Neural progenitor cell (in vitro differentiated cells): ENCODE results near the gene INTS11. TPM values are rescaled to one million over a fixed set of nuclear protein-coding genes. Genes with fewer than 3 reads are reported as not detected.

ENCODE experiments used
- DNase-seq: peaks from one replicate; pipeline ENCODE4 v3.0.0-alpha.2; 2016; ENCODE audit warnings: low spot score
- H2AFZ ChIP-seq: fragments of 200-600 bp; sonication (generic); replicated peaks from 2 replicates; pipeline ENCODE4 v1.6.1; 2016; ENCODE audit warnings: antibody characterized with exemption
- H3F3A ChIP-seq: fragments of 200-600 bp; sonication (generic); 2 replicates; pipeline ENCODE4 v1.6.1; 2016; ENCODE audit warnings: antibody characterized with exemption, low read depth
- H3K27ac ChIP-seq: fragments of 200-600 bp; sonication (generic); 2 replicates; pipeline ENCODE4 v1.5.1; 2016; ENCODE audit warnings: mild to moderate bottlenecking
- H3K27me3 ChIP-seq: fragments of 200-600 bp; sonication (generic); 2 replicates; pipeline ENCODE4 v1.6.1; 2016; ENCODE audit warnings: mild to moderate bottlenecking, moderate library complexity
- H3K36me3 ChIP-seq: fragments of 200-600 bp; sonication (generic); 2 replicates; pipeline ENCODE4 v1.5.1; 2016
- H3K4me1 ChIP-seq: fragments of 200-600 bp; sonication (generic); 2 replicates; pipeline ENCODE4 v1.6.1; 2016; ENCODE audit warnings: mixed run types
- H3K4me2 ChIP-seq: fragments of 200-600 bp; sonication (generic); 2 replicates; pipeline ENCODE4 v1.6.1; 2016
- H3K4me3 ChIP-seq: fragments of 200-600 bp; sonication (generic); 2 replicates; pipeline ENCODE4 v1.5.1; 2016
- H3K79me2 ChIP-seq: fragments of 200-600 bp; sonication (generic); 2 replicates; pipeline ENCODE4 v1.6.1; 2016; ENCODE audit warnings: low read depth
- H3K9ac ChIP-seq: fragments of 200-600 bp; sonication (generic); 2 replicates; pipeline ENCODE4 v1.6.1; 2016
- H3K9me3 ChIP-seq: fragments of 200-600 bp; sonication (generic); 2 replicates; pipeline ENCODE4 v1.5.1; 2016; ENCODE audit warnings: low read depth
- H4K20me1 ChIP-seq: fragments of 200-600 bp; sonication (generic); 2 replicates; pipeline ENCODE4 v1.6.1; 2016; ENCODE audit warnings: low read depth
- H3K27ac Mint-ChIP-seq: 3 replicates; pipeline ENCODE4 v1.8.0; 2021; ENCODE audit warnings: mixed read lengths
- H3K27me3 Mint-ChIP-seq: 2 replicates; pipeline ENCODE4 v1.8.0; 2022; ENCODE audit warnings: low read depth, mild to moderate bottlenecking, inconsistent platforms, moderate library complexity, mixed read lengths; ENCODE audit not compliant: insufficient read depth
- H3K36me3 Mint-ChIP-seq: 3 replicates; pipeline ENCODE4 v1.8.0; 2021; ENCODE audit warnings: mixed read lengths
- H3K4me1 Mint-ChIP-seq: 3 replicates; pipeline ENCODE4 v1.8.0; 2021; ENCODE audit warnings: mixed read lengths
- H3K4me3 Mint-ChIP-seq: 3 replicates; pipeline ENCODE4 v1.8.0; 2021; ENCODE audit warnings: mild to moderate bottlenecking, moderate library complexity, mixed read lengths
- H3K9me3 Mint-ChIP-seq: 3 replicates; pipeline ENCODE4 v1.8.0; 2020; ENCODE audit warnings: mixed read lengths
- EZH2 ChIP-seq: fragments of 200-600 bp; sonication (generic); IDR thresholded peaks from 2 replicates; pipeline ENCODE4 v1.6.1; 2017; ENCODE audit warnings: antibody characterized with exemption, mild to moderate bottlenecking, moderate library complexity
- EZH2phosphoT487 ChIP-seq: fragments of 200-600 bp; sonication (generic); IDR thresholded peaks from 2 replicates; pipeline ENCODE4 v1.6.1; 2017; ENCODE audit warnings: antibody characterized with exemption
- total RNA-seq: library from RNA; depleted of rRNA; stranded (reverse); fragments of >200 nt; gene quantifications from 2 replicates; pipeline ENCODE4 v1.2.3, GENCODE V29; 2015; ENCODE audit warnings: low replicate concordance
- TF ChIP-seq, protein P1 (sequence below): fragments of 200-600 bp; sonication (generic); IDR thresholded peaks from 2 replicates; pipeline ENCODE4 v1.5.1; 2017; ENCODE audit warnings: antibody characterized with exemption, mild to moderate bottlenecking

Gene INTS11
- total RNA-seq, 1 donor from 2014 or later = 62.4 TPM

DNA sequence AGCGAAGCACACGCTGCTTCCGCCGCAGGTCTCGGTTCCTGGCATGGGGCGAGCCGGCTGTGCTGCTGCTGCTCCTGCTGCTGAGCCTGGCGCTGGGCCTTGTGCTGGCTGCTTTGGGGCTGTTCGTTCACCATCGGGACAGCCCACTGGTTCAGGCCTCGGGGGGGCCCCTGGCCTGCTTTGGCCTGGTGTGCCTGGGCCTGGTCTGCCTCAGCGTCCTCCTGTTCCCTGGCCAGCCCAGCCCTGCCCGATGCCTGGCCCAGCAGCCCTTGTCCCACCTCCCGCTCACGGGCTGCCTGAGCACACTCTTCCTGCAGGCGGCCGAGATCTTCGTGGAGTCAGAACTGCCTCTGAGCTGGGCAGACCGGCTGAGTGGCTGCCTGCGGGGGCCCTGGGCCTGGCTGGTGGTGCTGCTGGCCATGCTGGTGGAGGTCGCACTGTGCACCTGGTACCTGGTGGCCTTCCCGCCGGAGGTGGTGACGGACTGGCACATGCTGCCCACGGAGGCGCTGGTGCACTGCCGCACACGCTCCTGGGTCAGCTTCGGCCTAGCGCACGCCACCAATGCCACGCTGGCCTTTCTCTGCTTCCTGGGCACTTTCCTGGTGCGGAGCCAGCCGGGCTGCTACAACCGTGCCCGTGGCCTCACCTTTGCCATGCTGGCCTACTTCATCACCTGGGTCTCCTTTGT, 9.2 kb upstream of the INTS11 start:
- Histone ChIP-seq H3K27ac (no peak overlapping the region), H2AFZ (no peak overlapping the region), H3F3A (peaks cover 20% of the 10 kb centered on the region), H3K4me1 (no peaks in the 10 kb centered on the region), H3K4me3 (no peak overlapping the region), H3K27me3 (no peaks in the 10 kb centered on the region), H3K9me3 (no peaks in the 10 kb centered on the region), H3K36me3 (no peaks in the 10 kb centered on the region), H4K20me1 (peaks cover 80% of the 10 kb centered on the region), H3K9ac (no peak overlapping the region), H3K4me2 (no peak overlapping the region), H3K79me2 (no peaks in the 10 kb centered on the region)
- TF ChIP-seq EZH2 (no peak), EZH2phosphoT487 (no peak)
- TF ChIP-seq, protein P1, sequence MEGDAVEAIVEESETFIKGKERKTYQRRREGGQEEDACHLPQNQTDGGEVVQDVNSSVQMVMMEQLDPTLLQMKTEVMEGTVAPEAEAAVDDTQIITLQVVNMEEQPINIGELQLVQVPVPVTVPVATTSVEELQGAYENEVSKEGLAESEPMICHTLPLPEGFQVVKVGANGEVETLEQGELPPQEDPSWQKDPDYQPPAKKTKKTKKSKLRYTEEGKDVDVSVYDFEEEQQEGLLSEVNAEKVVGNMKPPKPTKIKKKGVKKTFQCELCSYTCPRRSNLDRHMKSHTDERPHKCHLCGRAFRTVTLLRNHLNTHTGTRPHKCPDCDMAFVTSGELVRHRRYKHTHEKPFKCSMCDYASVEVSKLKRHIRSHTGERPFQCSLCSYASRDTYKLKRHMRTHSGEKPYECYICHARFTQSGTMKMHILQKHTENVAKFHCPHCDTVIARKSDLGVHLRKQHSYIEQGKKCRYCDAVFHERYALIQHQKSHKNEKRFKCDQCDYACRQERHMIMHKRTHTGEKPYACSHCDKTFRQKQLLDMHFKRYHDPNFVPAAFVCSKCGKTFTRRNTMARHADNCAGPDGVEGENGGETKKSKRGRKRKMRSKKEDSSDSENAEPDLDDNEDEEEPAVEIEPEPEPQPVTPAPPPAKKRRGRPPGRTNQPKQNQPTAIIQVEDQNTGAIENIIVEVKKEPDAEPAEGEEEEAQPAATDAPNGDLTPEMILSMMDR = no peak
- H3K27me3 Mint-ChIP-seq = peaks cover 18% of the 10 kb centered on the region
- H3K36me3 Mint-ChIP-seq = peaks cover 3% of the 10 kb centered on the region
- H3K27ac Mint-ChIP-seq = no peak overlapping the region
- H3K9me3 Mint-ChIP-seq = no peaks in the 10 kb centered on the region
- DNase-seq = no peak
- H3K4me3 Mint-ChIP-seq = no peak overlapping the region
- H3K4me1 Mint-ChIP-seq = no peaks in the 10 kb centered on the region

DNA sequence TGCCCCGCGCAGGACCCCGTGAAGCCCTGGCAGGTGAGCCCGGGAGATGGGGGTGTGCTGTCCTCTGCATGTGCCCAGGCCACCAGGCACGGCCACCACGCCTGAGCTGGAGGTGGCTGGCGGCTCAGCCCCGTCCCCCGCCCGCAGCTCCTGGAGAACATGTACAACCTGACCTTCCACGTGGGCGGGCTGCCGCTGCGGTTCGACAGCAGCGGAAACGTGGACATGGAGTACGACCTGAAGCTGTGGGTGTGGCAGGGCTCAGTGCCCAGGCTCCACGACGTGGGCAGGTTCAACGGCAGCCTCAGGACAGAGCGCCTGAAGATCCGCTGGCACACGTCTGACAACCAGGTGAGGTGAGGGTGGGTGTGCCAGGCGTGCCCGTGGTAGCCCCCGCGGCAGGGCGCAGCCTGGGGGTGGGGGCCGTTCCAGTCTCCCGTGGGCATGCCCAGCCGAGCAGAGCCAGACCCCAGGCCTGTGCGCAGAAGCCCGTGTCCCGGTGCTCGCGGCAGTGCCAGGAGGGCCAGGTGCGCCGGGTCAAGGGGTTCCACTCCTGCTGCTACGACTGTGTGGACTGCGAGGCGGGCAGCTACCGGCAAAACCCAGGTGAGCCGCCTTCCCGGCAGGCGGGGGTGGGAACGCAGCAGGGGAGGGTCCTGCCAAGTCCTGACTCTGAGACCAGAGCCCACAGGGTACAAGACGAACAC, 8.5 kb upstream of the INTS11 start:
- Histone ChIP-seq H2AFZ (no peak overlapping the region), H3K9ac (no peak overlapping the region), H3K79me2 (no peaks in the 10 kb centered on the region), H4K20me1 (peaks cover 80% of the 10 kb centered on the region), H3K27me3 (no peaks in the 10 kb centered on the region), H3K4me2 (no peak overlapping the region), H3K27ac (no peak overlapping the region), H3K9me3 (no peaks in the 10 kb centered on the region), H3K4me1 (no peaks in the 10 kb centered on the region), H3F3A (peaks cover 20% of the 10 kb centered on the region), H3K4me3 (no peak overlapping the region), H3K36me3 (no peaks in the 10 kb centered on the region)
- no peak for DNase-seq
- H3K27ac Mint-ChIP-seq = no peak overlapping the region
- no peak for TF ChIP-seq EZH2phosphoT487
- no peak for TF ChIP-seq EZH2
- no peaks in the 10 kb centered on the region for H3K9me3 Mint-ChIP-seq
- H3K4me1 Mint-ChIP-seq = no peaks in the 10 kb centered on the region
- H3K27me3 Mint-ChIP-seq = peaks cover 18% of the 10 kb centered on the region
- peaks cover 3% of the 10 kb centered on the region for H3K36me3 Mint-ChIP-seq
- no peak overlapping the region for H3K4me3 Mint-ChIP-seq

DNA sequence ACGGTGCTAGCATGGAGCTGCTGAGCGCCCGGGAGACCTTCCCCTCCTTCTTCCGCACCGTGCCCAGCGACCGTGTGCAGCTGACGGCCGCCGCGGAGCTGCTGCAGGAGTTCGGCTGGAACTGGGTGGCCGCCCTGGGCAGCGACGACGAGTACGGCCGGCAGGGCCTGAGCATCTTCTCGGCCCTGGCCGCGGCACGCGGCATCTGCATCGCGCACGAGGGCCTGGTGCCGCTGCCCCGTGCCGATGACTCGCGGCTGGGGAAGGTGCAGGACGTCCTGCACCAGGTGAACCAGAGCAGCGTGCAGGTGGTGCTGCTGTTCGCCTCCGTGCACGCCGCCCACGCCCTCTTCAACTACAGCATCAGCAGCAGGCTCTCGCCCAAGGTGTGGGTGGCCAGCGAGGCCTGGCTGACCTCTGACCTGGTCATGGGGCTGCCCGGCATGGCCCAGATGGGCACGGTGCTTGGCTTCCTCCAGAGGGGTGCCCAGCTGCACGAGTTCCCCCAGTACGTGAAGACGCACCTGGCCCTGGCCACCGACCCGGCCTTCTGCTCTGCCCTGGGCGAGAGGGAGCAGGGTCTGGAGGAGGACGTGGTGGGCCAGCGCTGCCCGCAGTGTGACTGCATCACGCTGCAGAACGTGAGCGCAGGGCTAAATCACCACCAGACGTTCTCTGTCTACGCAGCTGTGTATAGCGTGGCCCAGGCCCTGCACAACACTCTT, 7.7 kb upstream of the INTS11 start:
- H3K4me1 ChIP-seq = no peaks in the 10 kb centered on the region
- no peaks in the 10 kb centered on the region for H3K36me3 ChIP-seq

More for the DNA sequence above, 7.7 kb upstream of the INTS11 start:
- Histone ChIP-seq H3F3A (peaks cover 20% of the 10 kb centered on the region), H3K4me2 (no peak overlapping the region), H2AFZ (no peak overlapping the region), H3K27me3 (no peaks in the 10 kb centered on the region), H3K9me3 (no peaks in the 10 kb centered on the region), H3K9ac (no peak overlapping the region), H4K20me1 (peaks cover 76% of the 10 kb centered on the region), H3K27ac (no peak overlapping the region), H3K79me2 (no peaks in the 10 kb centered on the region), H3K4me3 (no peak overlapping the region)
- peaks cover 18% of the 10 kb centered on the region for H3K27me3 Mint-ChIP-seq
- no peaks in the 10 kb centered on the region for H3K9me3 Mint-ChIP-seq
- no peak overlapping the region for H3K4me3 Mint-ChIP-seq
- no peak for DNase-seq
- H3K4me1 Mint-ChIP-seq = no peaks in the 10 kb centered on the region
- peaks cover 3% of the 10 kb centered on the region for H3K36me3 Mint-ChIP-seq
- no peak overlapping the region for H3K27ac Mint-ChIP-seq
- TF ChIP-seq, protein P1 = no peak
- TF ChIP-seq EZH2 (no peak), EZH2phosphoT487 (no peak)
